ENCODE results near the gene AQP12B.
A peak's percentile ranks its signal among the peaks of the same experiment; 100 is the strongest.
"Not testable (repeated sequence)": the region's sequence is repeated elsewhere in the genome, so short reads cannot be mapped to it uniquely, and the experiment has no call there.

Gene AQP12B

GRCh38 chr2:240683329-240683979 is 769 bp upstream of the AQP12B start:
- not testable (repeated sequence) for DNase-seq

DNA sequence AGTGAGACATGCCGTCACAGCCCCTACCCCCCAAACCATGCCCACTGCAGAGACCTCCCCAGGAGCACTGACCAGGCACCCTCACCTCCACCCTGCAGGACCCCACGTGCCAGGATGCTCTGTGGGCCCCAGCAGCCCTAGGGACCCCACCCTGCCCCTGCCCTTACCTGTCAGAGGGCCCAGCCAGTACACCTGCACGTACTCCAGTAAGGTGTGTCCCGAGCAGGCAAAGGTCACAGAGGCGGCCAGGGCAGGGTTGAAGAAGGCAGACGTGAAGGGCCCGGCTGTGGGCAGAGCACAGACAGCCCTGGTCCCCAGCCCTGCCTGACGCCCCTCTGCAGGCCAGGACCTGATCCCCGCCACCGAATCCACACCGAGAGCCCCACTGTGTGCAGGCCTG is 2.5 kb downstream of the AQP12B start:
- DNase-seq: not testable (repeated sequence)

GRCh38 chr2:240678909-240679308 is 3.8 kb downstream of the AQP12B start:
- not testable (repeated sequence) for DNase-seq

DNA sequence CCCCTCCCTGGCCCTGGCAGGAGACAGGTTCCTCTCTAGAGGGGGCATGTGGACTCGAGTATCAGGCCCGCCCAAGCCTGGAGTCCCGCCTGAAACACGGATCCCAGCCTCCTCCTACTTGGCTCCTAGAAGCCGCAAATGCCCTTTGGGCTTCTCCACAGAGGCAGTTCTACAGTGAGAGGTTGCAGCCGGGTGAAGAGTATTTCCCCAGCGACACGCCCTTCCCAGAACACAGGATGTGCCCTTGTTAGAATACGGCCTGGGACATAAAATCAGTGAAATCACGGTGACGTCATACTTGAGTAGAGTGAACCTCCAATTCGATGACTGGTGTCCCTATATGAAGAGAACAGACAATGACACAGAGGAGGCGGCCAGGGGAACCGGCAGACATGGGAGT is 4.6 kb downstream of the AQP12B start:
- DNase-seq: not testable (repeated sequence)

DNA sequence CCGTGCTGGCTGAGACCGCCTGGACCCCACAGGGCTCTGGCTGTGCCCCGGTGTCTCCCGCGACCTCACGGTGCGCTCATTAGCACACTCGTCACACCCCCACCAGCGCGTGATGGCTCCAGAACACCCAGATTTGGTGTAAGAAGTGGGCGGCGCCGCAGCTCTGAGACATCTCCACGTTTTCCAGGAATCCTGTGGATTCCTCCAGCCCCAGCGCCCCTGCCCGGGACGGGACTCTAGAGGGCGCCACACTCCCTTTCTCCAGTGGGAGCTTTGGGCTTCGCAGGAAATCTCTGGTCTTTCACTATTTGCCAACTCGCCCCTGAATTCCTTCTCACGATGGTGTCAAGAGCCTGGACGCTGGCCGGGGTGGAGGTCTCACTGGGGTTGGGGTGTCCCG is 7.3 kb downstream of the AQP12B start:
- not testable (repeated sequence) for DNase-seq

DNA sequence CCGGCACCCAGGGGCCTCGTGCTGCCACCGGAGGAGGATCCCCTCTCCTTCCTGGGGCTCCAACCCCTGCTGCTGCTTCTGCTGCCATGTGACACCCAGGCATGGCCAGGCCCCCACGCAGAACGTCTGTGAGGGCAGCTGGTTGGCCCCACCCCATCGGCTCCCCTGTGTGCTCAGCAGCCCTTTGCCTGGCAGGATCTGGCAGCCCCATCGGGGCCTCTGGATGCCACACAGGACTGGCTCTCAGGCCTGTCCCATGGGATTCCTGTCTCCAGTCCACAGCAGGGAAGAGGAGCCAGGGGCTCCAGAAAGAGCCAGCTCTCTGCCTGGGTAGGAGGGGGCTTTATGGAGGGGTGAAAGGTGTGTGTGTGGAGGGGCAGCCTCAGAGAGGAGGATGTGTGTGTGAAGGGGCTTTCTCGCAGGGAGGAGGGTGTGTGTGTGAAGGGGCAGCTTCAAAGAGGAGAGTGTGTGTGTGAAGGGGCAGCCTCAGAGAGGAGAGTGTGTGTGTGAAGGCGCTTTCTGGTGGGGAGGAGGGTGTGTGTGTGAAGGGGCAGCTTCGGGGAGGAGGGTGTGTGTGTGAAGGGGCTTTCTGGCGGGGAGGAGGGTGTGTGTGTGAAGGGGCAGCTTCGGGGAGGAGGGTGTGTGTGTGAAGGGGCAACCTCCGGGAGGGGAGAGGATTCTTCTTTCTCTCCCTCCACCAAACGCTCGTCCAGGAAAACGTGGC is 8.1 kb downstream of the AQP12B start:
- DNase-seq: not testable (repeated sequence)

DNA sequence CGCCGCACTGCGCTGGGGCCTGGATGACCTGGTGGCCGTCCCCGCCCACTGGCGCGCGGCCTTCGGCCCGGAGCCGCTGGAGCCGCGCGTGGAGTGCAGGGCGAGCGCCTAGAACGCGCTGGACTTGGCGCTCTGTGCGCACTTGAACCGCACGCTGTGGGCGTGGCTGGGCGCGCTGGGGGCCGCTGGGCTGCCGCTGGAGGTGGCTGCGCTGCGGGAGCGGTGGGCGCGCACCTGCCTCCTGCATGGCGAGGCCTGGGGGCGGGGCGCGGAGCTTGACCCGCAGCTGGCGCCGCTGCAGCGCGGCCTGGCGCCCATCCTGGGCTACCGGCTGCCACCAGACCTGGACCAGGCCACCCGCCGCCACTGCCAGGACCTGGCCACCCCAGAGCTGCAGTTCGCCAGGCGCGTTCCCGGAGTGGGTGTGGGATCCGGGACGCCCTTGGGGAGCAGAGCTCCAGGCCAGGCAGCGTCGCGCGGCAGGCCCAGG is 9.9 kb downstream of the AQP12B start:
- DNase-seq: no peak

- DNase-seq: no peak
Observed at GRCh38 chr2:240672076-240672700, 10.5 kb downstream of the AQP12B start.

- no peak for DNase-seq
Observed at GRCh38 chr2:240670950-240671349, 11.7 kb downstream of the AQP12B start.

- no peak for DNase-seq
Observed at GRCh38 chr2:240670402-240670801, 12.3 kb downstream of the AQP12B start.

GRCh38 chr2:240664622-240665021 is 18.1 kb downstream of the AQP12B start:
- DNase-seq: no peak

DNA sequence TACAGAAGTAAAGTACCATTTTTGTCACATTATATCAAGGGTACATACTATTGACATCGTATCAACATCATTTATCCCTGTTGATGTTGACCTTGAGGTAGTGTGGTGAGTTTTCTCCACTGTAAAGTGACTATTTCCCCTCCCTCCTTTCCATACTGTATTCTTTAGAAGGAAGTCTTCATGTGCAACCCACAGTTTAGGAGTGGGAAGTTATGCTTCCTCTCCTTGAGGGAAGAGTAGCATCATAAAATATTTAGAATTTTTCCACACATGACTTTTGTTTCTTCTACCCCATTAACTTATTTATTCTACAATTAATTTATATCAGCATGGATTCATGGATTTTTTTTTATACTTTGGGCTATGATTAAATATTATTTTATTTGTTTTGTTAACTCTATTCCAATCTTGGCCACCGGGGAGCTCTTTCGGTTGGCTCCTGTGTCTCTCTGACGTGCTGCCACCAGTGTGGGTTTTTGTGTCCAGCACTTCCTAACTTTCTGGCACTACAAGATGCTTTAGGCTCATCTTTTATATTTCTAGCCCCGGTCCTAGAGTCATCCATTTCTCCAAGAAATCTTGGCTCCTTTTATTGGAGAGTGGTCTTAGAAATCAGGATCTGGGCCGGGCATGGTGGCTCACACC is 19.0 kb downstream of the AQP12B start:
- DNase-seq: peak; percentile 20

DNA sequence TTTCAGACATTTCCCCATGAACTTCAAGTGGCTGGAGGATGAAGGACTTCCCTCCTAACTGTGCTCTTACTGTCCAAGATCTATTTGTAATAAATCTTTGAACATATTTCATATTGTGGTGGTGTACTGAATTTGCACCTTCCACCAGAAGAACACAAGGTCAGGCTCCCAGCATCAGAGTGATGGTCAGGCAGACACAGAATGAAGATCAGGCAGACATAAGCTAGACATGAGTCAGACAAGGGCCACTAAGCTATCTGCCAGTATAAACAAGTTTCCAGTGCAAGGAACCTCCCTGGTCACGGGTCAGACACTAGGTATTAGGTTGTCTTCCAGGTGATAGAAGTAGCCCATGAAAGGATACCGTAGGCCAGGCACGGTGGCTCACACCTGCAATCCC is 20.0 kb downstream of the AQP12B start:
- DNase-seq: no peak

GRCh38 chr2:240659883-240660282 is 22.8 kb downstream of the AQP12B start:
- DNase-seq: not testable (repeated sequence)

- peak; percentile 68 for DNase-seq
Observed at GRCh38 chr2:240655931-240656886, 26.5 kb downstream of the AQP12B start.

GRCh38 chr2:240651185-240651584 is 31.5 kb downstream of the AQP12B start:
- DNase-seq: no peak

DNA sequence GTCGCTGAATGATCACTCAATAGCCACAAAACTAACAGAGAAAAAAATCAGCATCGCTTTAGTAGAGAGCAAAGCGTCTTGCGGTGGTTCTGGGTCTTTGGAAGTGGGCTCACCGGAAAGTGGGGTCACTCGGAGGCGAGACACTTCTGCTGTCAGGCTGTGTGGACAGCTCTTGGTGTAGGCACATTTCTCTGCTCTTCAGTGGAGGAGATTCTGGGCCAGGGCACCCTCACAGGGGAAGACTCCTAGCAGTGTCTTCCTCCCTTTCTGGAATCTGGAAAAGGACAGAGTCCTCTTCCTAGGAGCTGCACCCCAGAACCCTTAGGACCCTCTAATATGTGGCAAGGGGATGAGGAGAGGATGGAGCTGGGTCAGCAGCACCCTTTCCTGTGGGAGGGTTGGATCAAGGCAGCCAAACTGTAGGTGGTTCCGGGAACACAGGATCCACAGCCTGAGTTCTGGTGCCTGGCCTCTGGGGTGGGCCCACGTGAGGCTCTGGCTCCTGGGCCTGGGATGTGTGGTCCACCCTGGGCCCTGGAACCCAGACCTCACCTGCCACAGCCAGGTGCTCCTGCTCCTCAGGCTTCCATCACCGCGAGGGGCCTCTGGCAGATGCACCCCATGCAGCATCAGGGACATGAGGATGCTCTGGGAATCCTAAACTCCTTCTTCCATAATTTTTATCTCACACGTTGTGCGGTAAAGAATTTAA is 32.3 kb downstream of the AQP12B start:
- no peak for DNase-seq

DNA sequence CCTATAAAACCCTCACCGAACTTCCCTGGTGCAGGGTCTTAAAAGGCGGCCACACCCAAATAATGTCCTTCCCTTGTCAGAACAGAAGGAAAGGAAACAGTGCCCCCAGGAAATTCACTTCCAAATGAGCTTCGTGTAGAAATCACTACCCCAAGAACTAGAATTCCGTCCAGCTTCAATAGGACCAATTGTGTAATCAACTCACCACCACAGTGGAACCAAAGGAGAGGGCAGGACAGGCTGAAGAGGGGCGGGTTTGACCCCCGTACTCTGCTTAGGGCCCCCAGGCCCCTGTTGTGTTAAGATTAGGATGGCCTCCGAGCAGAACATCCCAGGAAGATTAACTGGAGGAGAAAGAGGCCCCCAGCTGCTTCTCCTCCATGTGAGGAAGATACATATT is 33.4 kb downstream of the AQP12B start:
- DNase-seq: no peak

GRCh38 chr2:240648650-240649275 is 33.9 kb downstream of the AQP12B start:
- no peak for DNase-seq

- DNase-seq: no peak
Observed at GRCh38 chr2:240648155-240648649, 34.5 kb downstream of the AQP12B start.

All from suppressor macrophage treated with lipopolysaccharide for 4 hours (primary cell).